ENCODE results near the gene SEMA5B.

SEMA5B gene

GRCh38 chr3:123072564-123072963 lies 45.0 kb upstream of the SEMA5B start:
- ChIA-PET POLR2A (no interaction called here), CTCF (no interaction called here)
- no peak for DNase-seq (ENCODE audit: extremely low spot score)

GRCh38 chr3:123072152-123072551 lies 44.6 kb upstream of the SEMA5B start:
- ChIA-PET CTCF (interaction anchor here (0.6 kb wide), 1 partner anchor 131 kb away, joined by 3 read pairs; no protein-coding TSS in a partner anchor), POLR2A (no interaction called here)
- TF ChIP-seq SP1 (IDR thresholded peaks at IDR 0.05), result no peak
- no peak for TF ChIP-seq ELF4 (IDR thresholded peaks at IDR 0.05)
- TF ChIP-seq LEF1 (IDR thresholded peaks at IDR 0.05; ENCODE audit: borderline replicate concordance), result no peak
- TF ChIP-seq L3MBTL2 (conservative IDR thresholded peaks at IDR 0.05), result no peak
- no peak for TF ChIP-seq SUZ12 (IDR thresholded peaks at IDR 0.05)
- no peak for TF ChIP-seq FOXM1 (IDR thresholded peaks at IDR 0.05; ENCODE audit: borderline replicate concordance)
- no peak for TF ChIP-seq NFRKB (IDR thresholded peaks at IDR 0.05)
- no peak for TF ChIP-seq CTBP1 (IDR thresholded peaks at IDR 0.05; ENCODE audit: borderline replicate concordance)
- no peak for DNase-seq (ENCODE audit: extremely low spot score)

More at GRCh38 chr3:123072564-123072963, 45.0 kb upstream of the SEMA5B start:
- TF ChIP-seq PKNOX1 (IDR thresholded peaks at IDR 0.05) (no peak), HDGF (IDR thresholded peaks at IDR 0.05; ENCODE audit: borderline replicate concordance) (no peak), ARNT (IDR thresholded peaks at IDR 0.05) (no peak), FOXM1 (IDR thresholded peaks at IDR 0.05; ENCODE audit: borderline replicate concordance) (no peak), L3MBTL2 (conservative IDR thresholded peaks at IDR 0.05) (no peak), ZNF384 (IDR thresholded peaks at IDR 0.05) (no peak), FOXA1 (IDR thresholded peaks at IDR 0.05) (no peak), SUZ12 (IDR thresholded peaks at IDR 0.05) (no peak), ELF4 (IDR thresholded peaks at IDR 0.05) (no peak), CTBP1 (IDR thresholded peaks at IDR 0.05; ENCODE audit: borderline replicate concordance) (no peak), SP1 (IDR thresholded peaks at IDR 0.05) (no peak), BHLHE40 (IDR thresholded peaks at IDR 0.05; ENCODE audit: borderline replicate concordance) (no peak), LEF1 (IDR thresholded peaks at IDR 0.05; ENCODE audit: borderline replicate concordance) (no peak), FOXK2 (IDR thresholded peaks at IDR 0.05) (no peak), NFRKB (IDR thresholded peaks at IDR 0.05) (no peak), TARDBP (IDR thresholded peaks at IDR 0.05) (no peak)

- ChIA-PET POLR2A (interaction anchor here (1.2 kb wide), 1 partner anchor 130 kb away, joined by 5 read pairs; the partner anchor contains the start of gene SEC22A), CTCF (interaction anchor here (0.6 to 0.9 kb wide), 2 partner anchors 132 to 317 kb away, joined by 3 read pairs; no protein-coding TSS in a partner anchor)
- no peak for DNase-seq (ENCODE audit: extremely low spot score)
- TF ChIP-seq FOXK2 (IDR thresholded peaks at IDR 0.05), result no peak
- TF ChIP-seq SUZ12 (IDR thresholded peaks at IDR 0.05), result no peak
- no peak for TF ChIP-seq FOXM1 (IDR thresholded peaks at IDR 0.05; ENCODE audit: borderline replicate concordance)
- no peak for TF ChIP-seq ZNF384 (IDR thresholded peaks at IDR 0.05)
- no peak for TF ChIP-seq ARNT (IDR thresholded peaks at IDR 0.05)
- no peak for TF ChIP-seq HDGF (IDR thresholded peaks at IDR 0.05; ENCODE audit: borderline replicate concordance)
- TF ChIP-seq PKNOX1 (IDR thresholded peaks at IDR 0.05), result no peak
- TF ChIP-seq BHLHE40 (IDR thresholded peaks at IDR 0.05; ENCODE audit: borderline replicate concordance), result no peak
These were observed 44.0 kb upstream of the SEMA5B start for GRCh38 chr3:123071581-123071980.

- ChIA-PET POLR2A (interaction anchor here (1.2 kb wide), 1 partner anchor 131 kb away, joined by 5 read pairs; the partner anchor contains the start of gene SEC22A), CTCF (interaction anchor here (0.9 kb wide), 1 partner anchor 316 kb away, joined by 3 read pairs; no protein-coding TSS in a partner anchor)
- DNase-seq (ENCODE audit: extremely low spot score), result peak; percentile 58
- TF ChIP-seq ZNF384 (IDR thresholded peaks at IDR 0.05), result no peak
- TF ChIP-seq BHLHE40 (IDR thresholded peaks at IDR 0.05; ENCODE audit: borderline replicate concordance), result no peak
- TF ChIP-seq L3MBTL2 (conservative IDR thresholded peaks at IDR 0.05), result no peak
- no peak for TF ChIP-seq HDGF (IDR thresholded peaks at IDR 0.05; ENCODE audit: borderline replicate concordance)
- TF ChIP-seq SUZ12 (IDR thresholded peaks at IDR 0.05), result no peak
- no peak for TF ChIP-seq LEF1 (IDR thresholded peaks at IDR 0.05; ENCODE audit: borderline replicate concordance)
- no peak for TF ChIP-seq FOXK2 (IDR thresholded peaks at IDR 0.05)
- TF ChIP-seq CTBP1 (IDR thresholded peaks at IDR 0.05; ENCODE audit: borderline replicate concordance), result no peak
- TF ChIP-seq PKNOX1 (IDR thresholded peaks at IDR 0.05), result no peak
- no peak for TF ChIP-seq SP1 (IDR thresholded peaks at IDR 0.05)
- TF ChIP-seq NFRKB (IDR thresholded peaks at IDR 0.05), result no peak
- no peak for TF ChIP-seq FOXA1 (IDR thresholded peaks at IDR 0.05)
- TF ChIP-seq ARNT (IDR thresholded peaks at IDR 0.05), result no peak
These were observed 43.6 kb upstream of the SEMA5B start for GRCh38 chr3:123071146-123071545.

- no peak for DNase-seq (ENCODE audit: extremely low spot score)
- CTCF ChIA-PET, result no interaction called here
These were observed 42.9 kb upstream of the SEMA5B start for GRCh38 chr3:123070510-123070909.

More at GRCh38 chr3:123070510-123070909, 42.9 kb upstream of the SEMA5B start:
- TF ChIP-seq SUZ12 (IDR thresholded peaks at IDR 0.05) (no peak), LEF1 (IDR thresholded peaks at IDR 0.05; ENCODE audit: borderline replicate concordance) (no peak), ELF4 (IDR thresholded peaks at IDR 0.05) (no peak), TARDBP (IDR thresholded peaks at IDR 0.05) (no peak), PKNOX1 (IDR thresholded peaks at IDR 0.05) (no peak), ARNT (IDR thresholded peaks at IDR 0.05) (no peak), NFRKB (IDR thresholded peaks at IDR 0.05) (no peak), ZNF384 (IDR thresholded peaks at IDR 0.05) (no peak), CTBP1 (IDR thresholded peaks at IDR 0.05; ENCODE audit: borderline replicate concordance) (no peak), FOXA1 (IDR thresholded peaks at IDR 0.05) (no peak), BHLHE40 (IDR thresholded peaks at IDR 0.05; ENCODE audit: borderline replicate concordance) (no peak)
- POLR2A ChIA-PET, result interaction anchor here (1.2 kb wide), 1 partner anchor 132 kb away, joined by 5 read pairs; the partner anchor contains the start of gene SEC22A

Measured in HEK293T (cell line).